Neural progenitor cell (in vitro differentiated cells): ENCODE measurements around the gene TNFRSF11A. TPM values are rescaled to one million over a fixed set of nuclear protein-coding genes. Genes with fewer than 3 reads are reported as not detected.

Source experiments
- DNase-seq: peaks from one replicate; pipeline ENCODE4 v3.0.0-alpha.2; 2016; ENCODE audit warnings: low spot score
- H2AFZ ChIP-seq: fragments of 200-600 bp; sonication (generic); replicated peaks from 2 replicates; pipeline ENCODE4 v1.6.1; 2016; ENCODE audit warnings: antibody characterized with exemption
- H3F3A ChIP-seq: fragments of 200-600 bp; sonication (generic); 2 replicates; pipeline ENCODE4 v1.6.1; 2016; ENCODE audit warnings: antibody characterized with exemption, low read depth
- H3K27ac ChIP-seq: fragments of 200-600 bp; sonication (generic); 2 replicates; pipeline ENCODE4 v1.5.1; 2016; ENCODE audit warnings: mild to moderate bottlenecking
- H3K27me3 ChIP-seq: fragments of 200-600 bp; sonication (generic); 2 replicates; pipeline ENCODE4 v1.6.1; 2016; ENCODE audit warnings: mild to moderate bottlenecking, moderate library complexity
- H3K36me3 ChIP-seq: fragments of 200-600 bp; sonication (generic); 2 replicates; pipeline ENCODE4 v1.5.1; 2016
- H3K4me1 ChIP-seq: fragments of 200-600 bp; sonication (generic); 2 replicates; pipeline ENCODE4 v1.6.1; 2016; ENCODE audit warnings: mixed run types
- H3K4me2 ChIP-seq: fragments of 200-600 bp; sonication (generic); 2 replicates; pipeline ENCODE4 v1.6.1; 2016
- H3K4me3 ChIP-seq: fragments of 200-600 bp; sonication (generic); 2 replicates; pipeline ENCODE4 v1.5.1; 2016
- H3K79me2 ChIP-seq: fragments of 200-600 bp; sonication (generic); 2 replicates; pipeline ENCODE4 v1.6.1; 2016; ENCODE audit warnings: low read depth
- H3K9ac ChIP-seq: fragments of 200-600 bp; sonication (generic); 2 replicates; pipeline ENCODE4 v1.6.1; 2016
- H3K9me3 ChIP-seq: fragments of 200-600 bp; sonication (generic); 2 replicates; pipeline ENCODE4 v1.5.1; 2016; ENCODE audit warnings: low read depth
- H4K20me1 ChIP-seq: fragments of 200-600 bp; sonication (generic); 2 replicates; pipeline ENCODE4 v1.6.1; 2016; ENCODE audit warnings: low read depth
- H3K27ac Mint-ChIP-seq: 3 replicates; pipeline ENCODE4 v1.8.0; 2021; ENCODE audit warnings: mixed read lengths
- H3K27me3 Mint-ChIP-seq: 2 replicates; pipeline ENCODE4 v1.8.0; 2022; ENCODE audit warnings: low read depth, mild to moderate bottlenecking, inconsistent platforms, moderate library complexity, mixed read lengths; ENCODE audit not compliant: insufficient read depth
- H3K36me3 Mint-ChIP-seq: 3 replicates; pipeline ENCODE4 v1.8.0; 2021; ENCODE audit warnings: mixed read lengths
- H3K4me1 Mint-ChIP-seq: 3 replicates; pipeline ENCODE4 v1.8.0; 2021; ENCODE audit warnings: mixed read lengths
- H3K4me3 Mint-ChIP-seq: 3 replicates; pipeline ENCODE4 v1.8.0; 2021; ENCODE audit warnings: mild to moderate bottlenecking, moderate library complexity, mixed read lengths
- H3K9me3 Mint-ChIP-seq: 3 replicates; pipeline ENCODE4 v1.8.0; 2020; ENCODE audit warnings: mixed read lengths
- EZH2 ChIP-seq: fragments of 200-600 bp; sonication (generic); IDR thresholded peaks from 2 replicates; pipeline ENCODE4 v1.6.1; 2017; ENCODE audit warnings: antibody characterized with exemption, mild to moderate bottlenecking, moderate library complexity
- EZH2phosphoT487 ChIP-seq: fragments of 200-600 bp; sonication (generic); IDR thresholded peaks from 2 replicates; pipeline ENCODE4 v1.6.1; 2017; ENCODE audit warnings: antibody characterized with exemption
- total RNA-seq: library from RNA; depleted of rRNA; stranded (reverse); fragments of >200 nt; gene quantifications from 2 replicates; pipeline ENCODE4 v1.2.3, GENCODE V29; 2015; ENCODE audit warnings: low replicate concordance
- TF ChIP-seq, protein P1 (sequence below): fragments of 200-600 bp; sonication (generic); IDR thresholded peaks from 2 replicates; pipeline ENCODE4 v1.5.1; 2017; ENCODE audit warnings: antibody characterized with exemption, mild to moderate bottlenecking

Gene TNFRSF11A
- total RNA-seq, 1 donor from 2014 or later: 0.47 TPM

GRCh38 chr18:62287781-62288664 is 37.1 kb upstream of the TNFRSF11A start:
- Histone ChIP-seq H3K27ac (no peak overlapping the region), H3K4me3 (no peak overlapping the region), H4K20me1 (no peaks in the 10 kb centered on the region), H2AFZ (no peak overlapping the region), H3K79me2 (no peaks in the 10 kb centered on the region), H3K4me1 (no peaks in the 10 kb centered on the region), H3K9me3 (no peaks in the 10 kb centered on the region), H3K36me3 (peaks cover 5% of the 10 kb centered on the region), H3F3A (no peaks in the 10 kb centered on the region), H3K27me3 (no peaks in the 10 kb centered on the region), H3K4me2 (no peak overlapping the region), H3K9ac (no peak overlapping the region)
- DNase-seq: no peak
- Mint-ChIP-seq H3K36me3 (peaks cover 18% of the 10 kb centered on the region), H3K27me3 (peaks cover 3% of the 10 kb centered on the region), H3K4me1 (no peaks in the 10 kb centered on the region), H3K27ac (no peak overlapping the region), H3K9me3 (no peaks in the 10 kb centered on the region), H3K4me3 (no peak overlapping the region)
- TF ChIP-seq EZH2phosphoT487: no peak
- TF ChIP-seq, protein P1, sequence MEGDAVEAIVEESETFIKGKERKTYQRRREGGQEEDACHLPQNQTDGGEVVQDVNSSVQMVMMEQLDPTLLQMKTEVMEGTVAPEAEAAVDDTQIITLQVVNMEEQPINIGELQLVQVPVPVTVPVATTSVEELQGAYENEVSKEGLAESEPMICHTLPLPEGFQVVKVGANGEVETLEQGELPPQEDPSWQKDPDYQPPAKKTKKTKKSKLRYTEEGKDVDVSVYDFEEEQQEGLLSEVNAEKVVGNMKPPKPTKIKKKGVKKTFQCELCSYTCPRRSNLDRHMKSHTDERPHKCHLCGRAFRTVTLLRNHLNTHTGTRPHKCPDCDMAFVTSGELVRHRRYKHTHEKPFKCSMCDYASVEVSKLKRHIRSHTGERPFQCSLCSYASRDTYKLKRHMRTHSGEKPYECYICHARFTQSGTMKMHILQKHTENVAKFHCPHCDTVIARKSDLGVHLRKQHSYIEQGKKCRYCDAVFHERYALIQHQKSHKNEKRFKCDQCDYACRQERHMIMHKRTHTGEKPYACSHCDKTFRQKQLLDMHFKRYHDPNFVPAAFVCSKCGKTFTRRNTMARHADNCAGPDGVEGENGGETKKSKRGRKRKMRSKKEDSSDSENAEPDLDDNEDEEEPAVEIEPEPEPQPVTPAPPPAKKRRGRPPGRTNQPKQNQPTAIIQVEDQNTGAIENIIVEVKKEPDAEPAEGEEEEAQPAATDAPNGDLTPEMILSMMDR: no peak
- TF ChIP-seq EZH2: no peak

- H2AFZ ChIP-seq: no peak overlapping the region
- H3K27ac Mint-ChIP-seq: no peak overlapping the region
- H3K4me2 ChIP-seq: no peak overlapping the region
- DNase-seq: no peak
- peaks cover 5% of the 10 kb centered on the region for H3K36me3 ChIP-seq
- TF ChIP-seq EZH2: no peak
- TF ChIP-seq, protein P1: no peak
- no peak for TF ChIP-seq EZH2phosphoT487
- no peaks in the 10 kb centered on the region for H3K79me2 ChIP-seq
- H3K4me1 Mint-ChIP-seq: no peaks in the 10 kb centered on the region
- no peaks in the 10 kb centered on the region for H3K9me3 Mint-ChIP-seq
- H3K4me3 Mint-ChIP-seq: no peak overlapping the region
- H3K4me1 ChIP-seq: no peaks in the 10 kb centered on the region
- H3K9me3 ChIP-seq: no peaks in the 10 kb centered on the region
- H3K27ac ChIP-seq: no peak overlapping the region
- H3K27me3 ChIP-seq: no peaks in the 10 kb centered on the region
- no peak overlapping the region for H3K9ac ChIP-seq
- H3K36me3 Mint-ChIP-seq: peaks cover 15% of the 10 kb centered on the region
- peaks cover 3% of the 10 kb centered on the region for H3K27me3 Mint-ChIP-seq
- H3K4me3 ChIP-seq: no peak overlapping the region
- H4K20me1 ChIP-seq: no peaks in the 10 kb centered on the region
- no peaks in the 10 kb centered on the region for H3F3A ChIP-seq
Measured at GRCh38 chr18:62288665-62289008, 36.5 kb upstream of the TNFRSF11A start.

- DNase-seq: no peak
- Mint-ChIP-seq H3K27me3 (peaks cover 3% of the 10 kb centered on the region), H3K4me3 (no peak overlapping the region), H3K9me3 (no peaks in the 10 kb centered on the region), H3K4me1 (no peaks in the 10 kb centered on the region), H3K36me3 (peaks cover 14% of the 10 kb centered on the region), H3K27ac (no peak overlapping the region)
- Histone ChIP-seq H3K79me2 (no peaks in the 10 kb centered on the region), H3K4me2 (no peak overlapping the region), H4K20me1 (no peaks in the 10 kb centered on the region), H3K36me3 (peaks cover 5% of the 10 kb centered on the region), H3F3A (no peaks in the 10 kb centered on the region), H3K9ac (no peak overlapping the region), H3K4me1 (no peaks in the 10 kb centered on the region), H2AFZ (no peak overlapping the region), H3K27me3 (no peaks in the 10 kb centered on the region), H3K27ac (no peak overlapping the region), H3K9me3 (no peaks in the 10 kb centered on the region), H3K4me3 (no peak overlapping the region)
- TF ChIP-seq, protein P1: no peak
- TF ChIP-seq EZH2 (no peak), EZH2phosphoT487 (no peak)
Measured at GRCh38 chr18:62289047-62289446, 36.1 kb upstream of the TNFRSF11A start.
